Panc1 (cell line): ENCODE data around the gene MRTFA. TPM values are rescaled to one million over a fixed set of nuclear protein-coding genes. Genes with fewer than 3 reads are reported as not detected.

Source experiments
- ATAC-seq: fragments of 200-7000 bp; cut with Tn5 transposase; 2 replicates; pipeline ENCODE4 v1.9.1; 2020; ENCODE audit warnings: mild to moderate bottlenecking, moderate library complexity
- BruUV-seq: library from RNA; stranded (reverse); fragments of 400-500 nt; replicated peaks from 2 replicates; lab custom pipeline; 2021; lab: Mats Ljungman, UMichigan
- CTCF ChIA-PET: fragments of 300-600 bp; sonication (Branson Sonifier 250); formaldehyde crosslinking; loops from one replicate; lab custom pipeline; 2022; ENCODE audit warnings: antibody characterized with exemption; lab: Charles Lee
- POLR2A ChIA-PET: fragments of 300-600 bp; sonication (Branson Sonifier 250); formaldehyde crosslinking; loops from one replicate; lab custom pipeline; 2022; ENCODE audit warnings: antibody characterized with exemption; lab: Charles Lee
- DNase-seq: peaks from one replicate; pipeline ENCODE4 v3.0.0-alpha.2; 2010; ENCODE audit warnings: low read depth, low spot score
- H3K27ac ChIP-seq: 2 replicates; pipeline ENCODE4 v1.5.1; 2011; ENCODE audit warnings: mild to moderate bottlenecking, low read length, inconsistent platforms
- H3K27me3 ChIP-seq: fragments of 200-500 bp; sonication (Bioruptor generic); 2 replicates; pipeline ENCODE4 v1.6.0; 2014; ENCODE audit warnings: low read length, inconsistent platforms; ENCODE audit not compliant: control insufficient read depth, insufficient read depth
- H3K36me3 ChIP-seq: fragments of 200-500 bp; sonication (Bioruptor generic); 2 replicates; pipeline ENCODE4 v1.5.1; 2014; ENCODE audit warnings: inconsistent platforms, mild to moderate bottlenecking, low read length, moderate library complexity; ENCODE audit not compliant: control insufficient read depth, insufficient read depth
- H3K4me1 ChIP-seq: 2 replicates; pipeline ENCODE4 v1.5.1; 2011; ENCODE audit warnings: inconsistent platforms, mild to moderate bottlenecking, low read length, moderate library complexity; ENCODE audit not compliant: control insufficient read depth, insufficient read depth
- H3K4me3 ChIP-seq, 2 experiments: 2 replicates each; pipeline ENCODE4 v1.5.1; 2011 to 2012; ENCODE audit warnings: low read depth in 2 of 2, low read length in 2 of 2, mild to moderate bottlenecking in 2 of 2, inconsistent platforms in 1 of 2, moderate library complexity in 1 of 2
- H3K9me3 ChIP-seq: fragments of 200-500 bp; sonication (Bioruptor generic); 2 replicates; pipeline ENCODE4 v1.5.1; 2014; ENCODE audit warnings: low read depth, mild to moderate bottlenecking, inconsistent platforms, low read length, moderate library complexity; ENCODE audit not compliant: control insufficient read depth, insufficient read depth
- POLR2AphosphoS5 ChIP-seq: IDR thresholded peaks from 2 replicates; pipeline ENCODE4 v1.6.1; 2012; ENCODE audit warnings: mild to moderate bottlenecking, low read depth, low read length, moderate library complexity
- REST ChIP-seq, 2 experiments: IDR thresholded peaks; 2 replicates each; pipeline ENCODE4 v1.6.1; 2011 to 2012; ENCODE audit warnings: low read depth in 2 of 2, control low read depth in 1 of 2, low read length in 1 of 2, mild to moderate bottlenecking in 1 of 2, moderate library complexity in 1 of 2; ENCODE audit not compliant: insufficient read depth in 1 of 2
- SIN3A ChIP-seq: IDR thresholded peaks from 2 replicates; pipeline ENCODE4 v1.6.1; 2012; ENCODE audit warnings: low read depth, mild to moderate bottlenecking, low read length, moderate library complexity, borderline replicate concordance; ENCODE audit not compliant: insufficient read depth
- TCF7L2 ChIP-seq: IDR thresholded peaks from 2 replicates; pipeline ENCODE4 v1.6.1; 2011; ENCODE audit warnings: mild to moderate bottlenecking, low read depth, low read length, inconsistent platforms
- in situ Hi-C: cut with HindIII; loops from 2 replicates; pipeline ENCODE4 v1.10.0; 2016; ENCODE audit warnings: low sequenced_read_pairs, low pct_unique_long_range_greater_than_20kb
- intact Hi-C: fragments of 100-400 bp; cut with micrococcal nuclease; formaldehyde crosslinking; loops from one replicate; pipeline ENCODE4 v1.10.0; 2022; ENCODE audit not compliant: unreplicated experiment
- total RNA-seq: library from RNA; stranded (reverse); gene quantifications from one replicate; pipeline ENCODE4 v1.2.1, GENCODE V29; 2021; ENCODE audit not compliant: unreplicated experiment
- TF ChIP-seq, protein P1 (sequence below): fragments of 450-650 bp; IDR thresholded peaks from 2 replicates; pipeline ENCODE4 v1.5.1; 2017; ENCODE audit warnings: mild to moderate bottlenecking

Gene MRTFA
- total RNA-seq, 1 experiment from 2014 or later, result 62.1 TPM

DNA sequence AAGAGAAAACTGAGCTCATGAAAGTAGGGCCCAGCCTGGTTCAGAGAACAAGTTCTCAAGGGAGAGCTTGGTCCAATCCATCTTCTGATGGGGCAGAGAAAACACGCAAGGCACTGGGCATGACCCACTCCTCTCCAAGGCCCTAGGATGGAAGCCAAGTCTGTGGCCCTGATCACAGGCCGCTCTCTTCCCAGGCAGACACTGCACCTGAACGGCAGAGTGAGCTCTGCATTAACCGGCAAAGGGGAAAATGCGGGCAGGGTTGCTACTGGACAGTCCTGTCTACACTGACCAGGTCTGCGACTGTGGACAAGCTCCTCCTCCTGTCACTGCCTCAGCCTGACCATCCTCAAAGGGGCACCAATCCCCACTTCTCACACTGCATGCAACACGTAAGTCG is 216.8 kb downstream of the MRTFA start:
- ATAC-seq (no peak), DNase-seq (no peak)
- ChIA-PET CTCF (no interaction called here), POLR2A (no interaction called here)
- in situ Hi-C loops, result no loop called here
- no peaks in the 10 kb centered on the region for H3K27me3 ChIP-seq
- no TSS peak for BruUV-seq
- H3K27ac ChIP-seq, result no peak overlapping the region
- H3K4me1 ChIP-seq, result no peaks in the 10 kb centered on the region
- intact Hi-C loops, result no loop called here
- no peak overlapping the region for H3K4me3 ChIP-seq
- no peaks in the 10 kb centered on the region for H3K36me3 ChIP-seq
- no peaks in the 10 kb centered on the region for H3K9me3 ChIP-seq
- TF ChIP-seq, protein P1, sequence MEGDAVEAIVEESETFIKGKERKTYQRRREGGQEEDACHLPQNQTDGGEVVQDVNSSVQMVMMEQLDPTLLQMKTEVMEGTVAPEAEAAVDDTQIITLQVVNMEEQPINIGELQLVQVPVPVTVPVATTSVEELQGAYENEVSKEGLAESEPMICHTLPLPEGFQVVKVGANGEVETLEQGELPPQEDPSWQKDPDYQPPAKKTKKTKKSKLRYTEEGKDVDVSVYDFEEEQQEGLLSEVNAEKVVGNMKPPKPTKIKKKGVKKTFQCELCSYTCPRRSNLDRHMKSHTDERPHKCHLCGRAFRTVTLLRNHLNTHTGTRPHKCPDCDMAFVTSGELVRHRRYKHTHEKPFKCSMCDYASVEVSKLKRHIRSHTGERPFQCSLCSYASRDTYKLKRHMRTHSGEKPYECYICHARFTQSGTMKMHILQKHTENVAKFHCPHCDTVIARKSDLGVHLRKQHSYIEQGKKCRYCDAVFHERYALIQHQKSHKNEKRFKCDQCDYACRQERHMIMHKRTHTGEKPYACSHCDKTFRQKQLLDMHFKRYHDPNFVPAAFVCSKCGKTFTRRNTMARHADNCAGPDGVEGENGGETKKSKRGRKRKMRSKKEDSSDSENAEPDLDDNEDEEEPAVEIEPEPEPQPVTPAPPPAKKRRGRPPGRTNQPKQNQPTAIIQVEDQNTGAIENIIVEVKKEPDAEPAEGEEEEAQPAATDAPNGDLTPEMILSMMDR, result no peak
- no peak for TF ChIP-seq TCF7L2
- TF ChIP-seq POLR2AphosphoS5, result no peak
- no peak for TF ChIP-seq REST (IDR thresholded peaks at IDR 0.05; ENCODE audit: insufficient read depth in 1 of 2, low read depth in 2 of 2, low read length in 1 of 2)
- no peak for TF ChIP-seq SIN3A

DNA sequence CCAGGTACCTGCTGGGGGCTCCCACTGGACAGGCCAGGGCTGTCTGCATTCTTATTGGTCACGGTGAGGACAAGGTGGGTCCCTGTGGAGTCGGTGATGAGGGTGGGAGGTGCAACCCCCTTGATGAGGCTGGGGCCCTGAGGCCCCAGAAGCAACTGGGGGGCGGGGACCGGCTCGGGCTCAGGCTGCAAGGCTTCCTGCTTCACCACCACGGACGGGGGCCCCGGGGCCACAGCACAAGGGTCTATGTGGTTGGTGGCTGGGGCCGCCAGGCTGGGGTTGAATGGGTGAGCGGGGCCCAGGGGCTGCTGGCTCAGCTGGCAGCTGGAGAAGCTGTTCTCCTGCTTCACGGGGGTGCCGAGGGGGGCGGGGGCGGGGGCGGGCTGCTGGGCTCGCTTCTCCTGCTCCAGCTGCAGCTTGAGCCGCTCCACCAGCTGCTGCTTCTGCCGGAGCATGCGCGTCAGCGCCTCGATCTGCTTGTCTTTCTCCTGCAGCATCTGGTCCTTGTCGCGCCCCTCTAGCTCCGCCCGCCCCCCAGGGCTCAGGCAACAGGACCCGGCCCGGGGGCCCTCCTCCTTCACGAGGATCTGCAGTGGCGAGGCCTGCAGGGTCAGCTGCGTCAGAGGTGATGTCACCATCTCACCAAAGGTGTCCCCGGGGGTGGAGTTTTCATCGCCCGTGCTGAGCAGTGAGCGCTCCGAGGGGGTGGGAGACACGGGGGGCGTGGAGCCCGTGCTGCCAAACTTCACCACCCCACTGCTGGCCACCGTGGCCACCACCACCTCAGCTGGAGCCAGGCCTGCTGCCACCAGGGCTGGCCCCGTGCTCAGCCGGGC is 217.9 kb downstream of the MRTFA start:
- DNase-seq (no peak), ATAC-seq (no peak)
- TF ChIP-seq REST (IDR thresholded peaks at IDR 0.05; ENCODE audit: insufficient read depth in 1 of 2, low read depth in 2 of 2, low read length in 1 of 2) (no peak), SIN3A (no peak), POLR2AphosphoS5 (no peak), TCF7L2 (no peak)
- TF ChIP-seq, protein P1, result no peak
- Histone ChIP-seq H3K27me3 (no peaks in the 10 kb centered on the region), H3K4me1 (no peaks in the 10 kb centered on the region), H3K9me3 (no peaks in the 10 kb centered on the region), H3K4me3 (no peak overlapping the region), H3K27ac (no peak overlapping the region), H3K36me3 (no peaks in the 10 kb centered on the region)
- BruUV-seq, result no TSS peak
- ChIA-PET POLR2A (no interaction called here), CTCF (no interaction called here)
- intact Hi-C loops, result no loop called here
- in situ Hi-C loops, result no loop called here
